SIG-M5 (cell line): ENCODE measurements around the gene C17orf75.

Experiments
- DNase-seq: peaks from one replicate; lab custom pipeline; 2025; lab: John Stamatoyannopoulos, UW

The C17orf75 gene

DNA sequence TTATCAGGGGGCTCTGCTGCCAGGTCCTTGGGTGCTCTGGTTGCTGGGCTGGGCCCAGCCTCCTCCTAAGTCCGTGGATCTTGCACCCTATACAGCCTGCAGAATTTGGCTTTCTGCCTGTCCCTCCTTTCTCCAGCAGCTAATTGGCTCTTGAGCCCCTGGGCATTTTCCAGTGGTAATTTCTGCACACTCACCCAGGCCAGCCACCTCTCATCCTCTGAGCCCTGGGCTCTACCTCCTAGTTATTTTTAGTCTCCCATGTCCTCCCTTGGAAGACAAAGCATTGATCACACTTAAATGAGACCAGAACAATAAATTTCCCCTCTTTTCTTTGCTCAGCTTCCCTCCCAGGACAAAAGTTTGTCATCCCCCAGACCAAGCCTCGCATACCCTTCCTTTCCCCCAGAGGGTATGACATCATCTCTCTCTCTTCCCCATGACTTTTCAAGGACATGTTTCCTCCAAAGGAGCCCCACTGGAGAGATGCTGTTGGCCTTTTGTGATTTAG, 38.1 kb downstream of the C17orf75 start:
- DNase-seq = no peak

DNA sequence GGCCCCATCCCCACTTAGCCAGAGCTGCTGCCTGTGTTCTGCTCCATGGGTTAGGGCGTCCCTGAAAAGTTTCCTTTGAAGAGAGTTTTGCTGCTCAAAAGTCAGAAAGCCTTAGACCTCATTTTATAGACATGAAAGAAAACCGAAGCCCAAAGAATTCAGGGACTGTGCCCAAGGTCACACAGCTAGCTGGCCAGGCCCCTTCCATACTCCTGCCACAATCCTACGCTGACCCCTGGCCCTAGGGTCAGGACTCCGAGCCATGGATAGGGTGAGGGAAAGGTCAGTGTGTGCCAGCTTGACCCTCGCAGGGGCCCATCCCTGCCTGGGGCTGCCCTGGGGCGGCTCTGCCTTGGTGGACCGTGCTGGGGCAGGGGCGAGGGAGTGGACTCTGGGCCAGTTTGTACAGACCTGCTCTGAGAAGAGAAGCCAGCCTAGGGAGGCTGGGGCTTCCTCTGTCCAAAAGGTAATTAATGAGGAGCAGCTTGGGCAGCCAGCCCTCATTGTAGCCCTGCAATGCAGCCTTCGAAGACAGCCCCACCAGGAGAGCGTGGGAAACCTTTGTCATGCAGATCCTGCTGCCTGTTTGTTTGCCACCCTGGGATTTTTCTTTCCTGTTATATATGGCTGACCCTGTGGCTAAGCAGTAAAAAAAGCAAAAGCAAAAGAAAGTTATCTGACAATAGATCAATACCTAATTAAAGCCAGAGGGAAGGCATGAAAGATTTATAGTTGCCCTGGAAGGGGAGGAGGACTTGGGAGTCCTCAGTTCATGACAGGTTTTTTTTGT, 38.9 kb downstream of the C17orf75 start:
- DNase-seq = no peak

DNA sequence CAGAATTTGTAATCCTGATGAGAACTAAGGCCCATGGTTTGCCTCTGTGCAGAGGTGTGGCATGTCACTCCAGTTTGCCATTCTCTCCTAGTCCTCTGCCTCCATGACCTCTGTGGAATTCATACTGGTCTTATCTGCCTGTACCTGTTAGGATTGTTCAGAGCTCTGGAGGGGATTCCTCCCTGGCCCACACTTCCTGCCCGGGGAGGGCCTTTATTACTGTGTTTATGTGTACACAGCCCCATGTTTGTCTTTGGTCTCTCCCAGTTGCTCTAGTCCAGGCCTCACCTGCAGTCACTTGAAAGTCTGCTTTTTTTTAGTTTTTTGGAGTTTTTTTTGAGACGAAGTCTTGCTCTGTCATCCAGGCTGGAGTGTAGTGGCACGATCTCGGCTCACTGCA, 39.9 kb downstream of the C17orf75 start:
- no peak for DNase-seq

DNA sequence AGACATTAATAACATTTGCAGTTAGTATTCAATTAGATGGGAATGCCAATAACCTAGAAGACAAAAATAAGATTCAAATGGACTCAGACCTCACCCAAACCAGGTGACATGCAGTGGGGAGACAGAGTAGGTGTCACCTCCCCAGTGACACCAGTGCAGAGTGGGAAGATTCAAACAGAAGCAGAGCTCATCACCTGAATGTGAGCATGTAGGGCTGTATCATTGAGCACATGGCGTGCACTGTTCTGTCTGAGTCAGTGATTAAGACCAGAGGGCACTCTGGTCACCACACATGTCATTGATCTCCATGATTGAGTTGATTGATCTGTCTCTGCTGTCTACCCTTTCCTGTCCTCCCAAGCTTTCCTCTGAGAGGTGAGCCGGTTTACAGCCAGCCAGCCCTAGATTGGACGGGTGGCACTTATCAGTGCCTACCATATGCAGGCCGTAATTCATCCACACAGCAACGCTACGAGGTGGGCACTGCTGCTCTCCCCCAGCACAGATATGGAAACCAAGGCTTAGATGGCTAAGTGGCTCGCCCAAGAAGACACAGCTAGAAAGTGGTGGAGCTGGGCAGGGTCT, 42.3 kb downstream of the C17orf75 start:
- no peak for DNase-seq

DNA sequence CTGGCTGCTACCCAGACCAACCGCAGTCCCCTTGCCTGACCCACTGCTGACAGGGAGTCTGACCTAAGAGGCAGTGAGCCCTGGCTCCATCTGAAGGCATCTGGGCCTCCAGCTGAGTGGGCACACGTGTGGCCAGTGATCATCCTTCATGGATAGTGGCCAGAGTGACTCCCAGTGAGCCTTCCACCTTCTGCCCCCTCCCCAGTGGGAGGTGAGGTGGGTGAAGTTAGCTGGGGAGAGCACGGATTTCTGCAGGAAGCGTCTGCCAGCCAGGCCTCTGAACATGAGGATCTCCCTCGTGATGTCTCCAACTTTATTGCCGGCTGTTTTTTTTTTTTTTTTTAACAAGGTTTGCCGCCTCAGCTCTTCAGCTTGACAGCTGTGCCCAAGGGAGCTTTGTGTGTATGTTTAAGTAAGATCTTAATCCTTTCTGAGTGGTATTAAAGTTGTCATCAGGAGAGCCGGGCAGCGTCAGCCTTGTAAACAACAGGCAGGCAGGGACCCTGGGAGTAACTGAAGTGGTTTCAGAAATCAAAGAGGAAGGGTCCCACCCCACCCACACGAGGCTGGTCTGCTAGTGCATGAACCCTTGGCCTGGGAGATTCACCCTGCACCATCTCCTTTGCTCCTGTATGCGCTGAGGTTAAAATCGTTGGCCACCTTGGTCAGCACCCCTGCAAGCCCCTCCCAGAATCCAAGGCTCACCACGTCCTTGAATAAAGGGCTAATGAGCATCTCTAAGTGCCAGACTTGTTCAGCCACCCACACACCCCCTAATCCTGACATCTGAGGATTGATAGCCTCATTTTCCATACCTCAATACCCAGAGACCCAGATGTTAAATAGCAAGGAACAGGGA, 43.0 kb downstream of the C17orf75 start:
- no peak for DNase-seq

DNA sequence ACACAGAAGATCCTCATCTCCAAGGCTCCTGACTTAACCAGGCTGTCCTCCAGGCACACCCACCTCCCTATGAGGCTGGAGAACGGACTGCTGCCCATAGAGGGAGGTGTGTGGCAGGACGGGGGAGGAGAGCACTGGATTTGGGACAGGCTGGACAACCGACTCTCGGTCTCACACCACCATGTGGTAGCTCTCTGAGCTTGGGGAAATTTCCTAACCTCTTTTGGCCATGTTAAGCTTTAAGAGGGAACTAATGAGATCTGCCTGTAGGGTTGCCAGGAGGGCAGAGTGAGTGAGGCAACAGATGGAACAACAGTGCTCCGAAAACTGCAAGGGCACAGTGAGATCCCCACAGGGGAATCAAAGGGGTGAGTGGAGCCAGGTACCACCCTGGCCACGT, 43.7 kb downstream of the C17orf75 start:
- DNase-seq = no peak

DNA sequence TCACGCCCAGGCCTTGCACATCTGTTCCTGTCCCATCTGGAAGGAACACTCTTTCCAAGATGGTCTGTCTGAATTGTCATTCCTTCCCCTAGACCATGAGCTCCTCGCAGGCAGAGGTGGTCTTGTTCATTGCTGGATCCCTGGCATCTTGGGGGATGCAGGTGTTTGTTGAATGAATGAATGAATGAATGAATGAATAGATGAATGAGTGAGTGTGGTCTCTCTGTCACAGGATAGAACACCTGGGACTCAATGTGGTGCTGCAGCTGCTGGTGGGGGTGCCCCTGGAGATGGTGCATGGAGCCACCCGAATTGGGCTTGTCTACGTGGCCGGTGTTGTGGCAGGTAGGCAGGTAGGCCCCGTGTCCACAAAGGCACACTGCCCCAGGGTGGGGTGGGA, 44.1 kb downstream of the C17orf75 start:
- DNase-seq = no peak

DNA sequence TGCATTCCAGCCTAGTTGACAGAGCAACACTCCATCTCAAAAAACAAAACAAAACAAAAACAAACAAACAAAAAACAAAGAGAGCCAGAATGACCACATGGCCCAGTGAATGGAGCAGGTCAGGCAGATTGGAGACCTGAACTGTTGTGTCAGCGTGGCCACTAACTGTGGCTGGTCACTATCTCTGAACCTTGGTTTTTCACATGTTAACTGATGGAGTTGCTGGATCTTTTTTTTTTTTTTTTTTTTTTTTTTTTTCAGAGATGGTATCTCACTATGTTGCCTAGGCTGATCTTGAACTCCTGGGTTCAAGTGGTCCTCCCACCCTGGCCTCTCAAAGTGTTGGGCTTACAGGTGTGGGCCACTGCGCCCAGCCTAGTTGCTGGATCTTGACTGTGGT, 44.5 kb downstream of the C17orf75 start:
- no peak for DNase-seq

DNA sequence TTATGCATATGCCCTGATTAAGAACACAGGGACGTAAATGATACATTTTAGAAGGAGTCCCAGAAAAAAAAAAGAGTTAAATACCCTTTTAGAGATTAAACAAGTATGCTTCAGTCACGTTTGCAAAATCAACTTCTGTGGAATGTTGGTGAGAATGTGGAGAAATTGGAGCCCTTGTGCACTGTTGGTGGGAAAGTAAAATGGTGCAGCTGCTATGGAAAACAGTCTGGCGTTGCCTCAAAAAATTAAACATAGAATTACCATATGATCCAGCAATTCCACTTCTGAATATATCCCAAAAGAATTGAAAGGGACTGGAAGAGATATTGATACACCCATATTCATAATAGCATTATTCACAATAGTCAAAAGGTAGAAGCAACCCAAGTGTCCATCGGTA, 49.9 kb downstream of the C17orf75 start:
- DNase-seq = no peak

DNA sequence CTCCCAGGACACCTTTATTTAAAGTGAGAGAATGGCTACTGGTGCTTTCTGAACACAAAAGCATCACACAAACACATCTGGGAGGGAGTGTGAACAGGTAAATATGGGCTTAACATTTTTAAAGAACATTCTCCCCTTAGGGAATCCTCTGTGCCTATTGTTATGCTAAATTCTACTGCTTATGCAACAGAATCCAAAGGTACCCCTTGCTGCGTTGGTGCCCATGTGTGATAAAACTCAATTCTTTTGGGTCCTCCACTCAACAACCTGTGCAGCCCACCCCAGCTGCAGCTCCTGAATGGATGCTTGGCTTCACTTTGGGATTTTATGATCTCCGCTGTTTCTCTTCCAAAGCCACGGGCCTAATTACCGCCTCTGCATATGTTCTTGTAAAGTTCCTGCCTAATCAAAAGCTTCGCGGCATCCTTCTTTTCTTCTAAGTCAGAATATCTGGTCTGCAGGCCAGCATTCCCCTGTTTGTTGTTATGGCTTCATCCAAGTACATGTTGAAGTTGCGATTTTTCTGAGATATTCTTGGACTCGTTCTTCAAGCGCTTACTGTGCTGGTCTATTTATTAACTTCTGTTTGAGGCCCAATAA, 52.4 kb downstream of the C17orf75 start:
- no peak for DNase-seq

DNA sequence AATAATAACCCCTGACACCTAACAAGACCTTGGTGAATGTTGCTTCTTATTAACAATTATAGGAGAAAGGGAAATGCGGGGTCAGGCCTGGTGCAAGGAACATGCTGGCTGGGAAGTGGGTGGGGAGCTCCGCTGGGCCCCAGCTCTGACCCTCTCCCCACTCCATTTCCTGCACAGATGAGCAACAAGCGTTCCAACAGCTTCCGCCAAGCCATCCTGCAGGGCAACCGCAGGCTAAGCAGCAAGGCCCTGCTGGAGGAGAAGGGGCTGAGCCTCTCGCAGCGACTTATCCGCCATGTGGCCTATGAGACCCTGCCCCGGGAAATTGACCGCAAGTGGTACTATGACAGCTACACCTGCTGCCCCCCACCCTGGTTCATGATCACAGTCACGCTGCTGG, 53.4 kb downstream of the C17orf75 start:
- DNase-seq = no peak

DNA sequence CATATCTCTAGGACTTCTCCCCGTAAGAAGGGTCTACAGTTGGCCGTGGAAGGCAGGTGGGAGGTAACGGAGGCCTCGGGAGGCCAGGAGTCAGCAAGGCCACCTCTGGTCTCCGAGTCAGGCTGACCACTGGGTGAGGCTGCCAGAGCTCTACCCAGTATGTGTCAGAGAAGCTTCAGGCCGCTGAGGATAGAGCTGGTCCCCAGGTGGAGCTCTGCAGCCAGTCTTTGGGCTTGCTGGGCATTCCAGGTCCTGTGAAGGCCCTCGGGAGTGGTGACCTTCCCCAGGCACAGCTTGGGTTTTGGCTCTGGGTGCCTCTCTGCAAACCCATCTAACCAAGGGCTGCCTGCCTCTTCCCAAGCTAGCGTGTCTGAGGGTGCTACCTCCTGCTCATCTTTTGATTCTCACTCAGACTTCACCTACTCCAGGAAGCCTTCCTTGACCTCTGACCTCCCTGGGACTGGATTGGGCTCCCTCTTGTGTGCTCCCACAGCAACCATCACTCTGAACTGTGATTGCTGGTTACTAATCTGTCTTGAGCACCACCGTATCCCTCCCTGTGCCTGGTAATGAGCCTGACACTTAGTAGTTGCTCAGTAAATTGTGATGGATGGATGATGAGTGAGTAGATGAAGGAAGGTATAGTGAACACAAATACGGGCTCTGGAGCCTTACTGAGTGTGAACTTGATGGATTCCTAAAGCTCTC, 54.0 kb downstream of the C17orf75 start:
- no peak for DNase-seq

DNA sequence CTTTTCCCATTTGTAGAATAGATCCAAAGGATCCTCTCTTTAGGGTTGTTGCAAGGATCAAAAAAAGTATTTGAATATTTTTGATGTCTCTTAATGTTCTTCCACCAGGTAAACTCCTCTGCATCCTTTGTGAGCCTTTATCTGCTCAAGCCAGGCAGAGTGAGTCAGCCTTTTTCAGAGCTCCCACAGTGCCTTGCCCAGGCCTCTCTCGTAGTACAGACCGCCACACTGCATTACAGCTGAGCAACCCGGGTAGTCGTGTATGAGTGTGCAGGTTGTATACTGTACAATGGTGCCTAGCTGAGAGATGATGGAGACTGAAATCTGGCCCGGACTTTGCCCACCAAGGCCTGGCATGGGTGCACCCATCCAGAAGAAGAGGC, 55.5 kb downstream of the C17orf75 start:
- no peak for DNase-seq

DNA sequence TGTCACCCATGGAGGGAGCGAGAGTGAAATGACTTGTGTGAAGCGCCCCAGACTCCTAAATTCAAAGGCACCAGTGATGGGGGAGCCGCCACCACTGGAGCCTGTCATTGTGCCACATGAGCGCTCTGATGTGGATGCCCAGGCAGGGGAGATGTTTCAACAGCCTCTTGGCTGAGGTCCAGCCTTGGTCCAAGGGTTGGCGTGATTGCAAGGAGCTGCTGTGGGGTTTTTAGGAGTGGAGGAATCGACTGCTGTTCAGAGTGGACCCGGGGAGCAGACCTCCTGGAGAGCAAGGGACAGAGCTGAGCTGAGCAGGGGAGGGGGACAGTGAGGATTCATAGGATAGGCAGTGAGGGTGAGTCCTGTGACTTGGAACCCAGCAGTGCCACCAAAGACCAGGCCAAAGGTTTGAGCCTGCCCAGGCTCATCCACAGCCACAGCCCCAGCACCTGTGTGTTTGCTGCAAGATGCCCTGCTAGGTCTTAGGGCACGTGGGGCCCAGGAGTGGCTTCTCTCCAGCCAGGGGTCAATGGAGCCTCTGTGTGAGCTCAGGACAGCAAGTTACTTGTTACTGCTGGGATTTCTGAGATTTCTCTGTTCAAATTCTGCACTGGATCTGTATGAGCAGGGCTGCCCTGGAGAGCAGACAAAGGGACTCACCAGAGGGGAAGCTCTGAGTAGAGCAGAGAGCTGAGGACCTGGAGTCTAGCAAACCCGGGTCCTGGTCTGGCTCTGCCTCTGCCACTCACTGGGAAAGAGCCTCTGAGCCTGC, 56.0 kb downstream of the C17orf75 start:
- DNase-seq = no peak

DNA sequence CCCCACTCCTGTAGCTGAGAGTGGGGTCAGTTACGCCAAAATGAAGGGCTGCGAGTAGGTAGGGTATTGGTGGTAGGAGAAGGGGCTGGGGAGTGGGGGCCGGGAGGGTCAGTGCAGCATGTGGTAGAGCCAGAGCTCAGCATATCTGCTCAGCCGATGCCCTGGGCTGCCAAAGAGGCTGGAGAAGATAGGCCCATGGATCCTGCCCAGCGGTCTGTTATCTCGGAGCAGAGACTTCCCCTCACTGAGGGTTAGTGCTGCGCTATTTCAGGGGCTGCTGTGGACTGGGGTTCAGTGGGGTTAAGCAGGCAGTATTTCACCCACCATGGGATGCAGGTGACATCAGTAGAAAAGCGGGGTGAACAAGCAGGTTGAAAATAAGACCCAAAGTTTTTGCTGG, 56.7 kb downstream of the C17orf75 start:
- DNase-seq = no peak

DNA sequence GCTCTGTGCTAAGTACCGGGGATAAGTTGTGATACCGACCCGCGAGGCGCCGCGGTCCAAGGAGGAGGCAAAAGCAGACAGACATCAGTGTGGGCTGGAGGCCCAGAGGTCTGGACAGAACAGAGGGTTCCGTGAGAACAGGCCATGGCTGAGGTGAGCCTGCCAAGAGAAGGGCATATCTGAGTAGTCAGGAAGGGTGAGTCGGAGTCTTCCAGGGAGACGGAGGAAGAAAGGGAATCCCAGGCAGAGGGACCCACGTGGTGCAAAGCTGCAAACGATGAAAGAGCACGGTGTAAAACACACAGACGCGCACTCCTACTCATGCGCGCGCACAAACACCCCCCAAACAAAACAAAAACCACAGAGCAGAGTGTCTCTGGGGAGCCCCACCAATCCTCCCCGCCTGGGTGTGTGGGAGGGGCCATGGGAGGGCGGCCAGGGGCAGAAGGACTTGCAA, 58.2 kb downstream of the C17orf75 start:
- no peak for DNase-seq

DNA sequence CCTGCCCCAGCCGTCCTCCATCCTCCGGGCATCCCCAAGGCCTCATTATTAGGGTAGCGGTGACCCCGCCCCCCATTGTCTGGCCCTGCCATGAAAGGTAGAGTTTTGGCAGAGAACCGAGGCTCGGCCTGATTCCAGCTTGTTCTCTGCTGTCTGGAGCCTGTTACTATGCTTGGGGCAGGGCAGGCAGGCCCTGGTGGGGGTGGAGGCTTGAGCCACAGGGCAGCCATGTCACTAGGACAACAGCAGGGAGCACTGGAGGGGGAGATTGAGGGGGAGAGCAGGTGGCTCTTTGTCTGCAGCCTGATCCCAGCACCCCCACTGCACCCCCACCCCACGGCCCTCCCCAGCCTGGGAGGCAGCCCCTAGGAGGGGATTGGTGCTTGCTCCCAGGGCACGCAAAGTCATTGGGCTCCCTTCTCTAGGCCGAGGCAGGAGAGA, 60.9 kb downstream of the C17orf75 start:
- no peak for DNase-seq

DNA sequence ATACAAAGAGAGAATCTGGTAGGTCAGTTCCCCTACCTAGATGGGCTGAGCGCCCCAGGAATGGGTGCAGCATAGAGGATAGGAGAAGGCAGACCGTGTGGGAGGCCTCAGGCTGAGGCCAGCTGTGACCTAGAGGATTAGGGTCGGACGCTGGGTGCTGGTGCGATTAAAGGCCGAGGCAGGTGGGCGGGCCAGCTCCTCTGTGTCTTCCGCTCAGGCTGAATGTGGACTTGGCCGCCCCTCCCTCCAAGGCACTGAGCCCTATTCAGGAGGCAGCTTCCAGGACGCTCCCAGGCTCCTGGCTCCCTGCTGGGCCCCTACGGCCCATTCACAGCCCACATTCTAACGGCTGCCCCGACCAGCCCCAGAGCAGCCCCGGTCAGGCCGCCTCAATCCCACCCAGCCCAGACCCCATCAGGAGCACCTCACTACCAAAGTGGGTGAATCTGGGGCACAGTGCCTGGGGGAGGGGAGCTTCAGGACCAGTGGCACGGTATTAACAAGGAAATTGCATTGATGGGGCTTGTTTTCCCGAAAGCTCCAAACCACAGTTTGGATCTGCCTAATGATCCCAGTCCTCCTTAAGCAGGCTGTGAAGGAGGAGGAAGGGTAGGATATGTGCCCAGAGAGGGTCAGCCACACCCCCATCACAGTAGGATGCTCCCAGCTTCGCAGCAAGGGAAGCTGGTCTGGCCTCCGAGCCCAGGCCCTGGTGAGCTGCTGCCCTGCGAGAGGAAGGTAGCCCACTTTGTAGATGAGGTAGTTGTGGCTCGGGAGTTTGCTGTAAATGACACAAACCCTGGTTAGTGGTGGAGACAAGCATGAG, 61.9 kb downstream of the C17orf75 start:
- DNase-seq = no peak

DNA sequence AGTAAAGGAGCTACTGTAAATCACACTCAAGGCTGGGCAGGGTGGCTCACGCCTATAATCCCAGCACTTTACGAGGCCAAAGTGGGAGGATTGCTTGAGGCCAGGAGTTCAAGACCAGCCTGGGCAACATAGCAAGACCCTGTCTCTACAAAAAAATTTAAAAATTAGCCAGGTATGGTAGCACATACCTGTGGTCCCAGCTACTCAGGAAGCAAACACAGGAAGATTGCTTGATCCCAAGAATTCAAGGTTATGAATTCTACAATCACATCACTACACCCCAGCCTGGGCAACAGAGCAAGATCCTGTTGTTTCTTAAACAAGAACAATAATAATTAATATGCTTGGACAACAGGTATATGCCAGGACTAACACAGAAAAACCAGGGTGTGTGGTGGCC, 63.2 kb downstream of the C17orf75 start:
- no peak for DNase-seq
